Activated B cell treated with CpG ODN at 0.5 μM for 24 hours (primary cell): ENCODE results near the gene PNMA6A. TPM values are rescaled to one million over a fixed set of nuclear protein-coding genes. Genes with fewer than 3 reads are reported as not detected.
A peak's percentile ranks its signal among the peaks of the same experiment; 100 is the strongest.
"Not testable (repeated sequence)": the region's sequence is repeated elsewhere in the genome, so short reads cannot be mapped to it uniquely, and the experiment has no call there.

Experiments
- ATAC-seq: fragments of 200-7000 bp; cut with Tn5 transposase; one replicate; pipeline ENCODE4 v1.10.0; 2021; ENCODE audit warnings: low read depth, mild to moderate bottlenecking, moderate library complexity
- CTCF ChIA-PET: fragments of 350-600 bp; sonication (Branson Sonifier 250); formaldehyde crosslinking; loops from one replicate; lab custom pipeline; 2021; ENCODE audit warnings: antibody characterized with exemption; lab: Charles Lee
- POLR2A ChIA-PET: fragments of 350-600 bp; sonication (Branson Sonifier 250); formaldehyde crosslinking; loops from one replicate; lab custom pipeline; 2021; ENCODE audit warnings: antibody characterized with exemption; lab: Charles Lee
- DNase-seq: peaks from one replicate; pipeline ENCODE4 v3.0.0; 2022
- H3K27ac Mint-ChIP-seq: one replicate; pipeline ENCODE4 v1.8.0; 2020; ENCODE audit warnings: mixed read lengths
- H3K27me3 Mint-ChIP-seq: one replicate; pipeline ENCODE4 v1.8.0; 2021; ENCODE audit warnings: mixed read lengths
- H3K36me3 Mint-ChIP-seq: one replicate; pipeline ENCODE4 v1.8.0; 2021; ENCODE audit warnings: low read depth, mixed read lengths
- H3K4me1 Mint-ChIP-seq: one replicate; pipeline ENCODE4 v1.8.0; 2021; ENCODE audit warnings: mixed read lengths
- H3K4me3 Mint-ChIP-seq: one replicate; pipeline ENCODE4 v1.8.0; 2020; ENCODE audit warnings: mild to moderate bottlenecking, mixed read lengths
- H3K9me3 Mint-ChIP-seq: one replicate; pipeline ENCODE4 v1.8.0; 2020; ENCODE audit warnings: mixed read lengths
- intact Hi-C: fragments of 100-400 bp; cut with micrococcal nuclease; formaldehyde crosslinking; loops from one replicate; pipeline ENCODE4 v1.15.1; 2024
- total RNA-seq: library from RNA; stranded (reverse); gene quantifications from 2 replicates; pipeline ENCODE4 v1.2.3, GENCODE V29; 2022
- TF ChIP-seq, protein P1 (sequence below): fragments of 200-600 bp; IDR thresholded peaks from one replicate; pipeline ENCODE4 v1.8.0; 2022; ENCODE audit warnings: antibody characterized with exemption, mild to moderate bottlenecking

PNMA6A gene
- total RNA-seq = 0.38 and 0.44 TPM in 2 replicates

DNA sequence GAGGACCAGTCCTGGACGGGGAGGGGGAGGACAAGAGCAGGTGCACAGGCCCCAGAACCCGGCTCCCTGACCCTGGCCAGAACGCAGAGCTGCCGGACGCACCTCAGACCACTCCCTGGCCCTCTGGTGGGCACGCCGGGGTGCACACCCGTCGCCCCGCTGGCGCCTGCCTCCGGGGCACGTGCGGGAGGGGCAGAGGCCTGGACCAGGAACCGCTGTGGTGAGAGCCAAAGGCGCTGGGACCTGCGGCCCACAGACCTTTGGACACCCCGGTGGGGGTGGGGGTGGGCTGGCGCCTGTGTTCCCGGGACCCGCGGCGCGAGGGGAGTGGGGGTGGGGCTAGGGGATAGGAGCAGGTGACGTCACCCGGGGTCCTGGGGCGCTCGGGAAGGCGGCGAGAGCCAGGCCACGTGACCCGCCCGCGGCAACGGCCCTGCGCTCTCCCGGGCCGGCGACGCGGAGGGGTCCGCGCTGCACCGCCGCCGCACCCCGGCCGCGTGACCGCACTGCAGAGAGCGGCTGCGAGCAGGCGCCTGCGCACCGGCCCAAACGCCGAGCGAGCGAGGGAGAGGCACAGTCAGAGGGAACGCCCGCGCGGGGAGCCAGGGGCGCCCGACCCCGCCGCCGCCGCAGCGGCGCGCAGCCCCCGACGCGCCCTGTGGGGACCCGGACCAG is at the start of gene PNMA6A:
Gene PNMA6A (plus strand): TSS at position 546 of the 675 bp plus-strand sequence. CDS start 609 bp downstream, outside the sequence.
- H3K9me3 Mint-ChIP-seq, H3K4me1 Mint-ChIP-seq, POLR2A ChIA-PET, H3K27me3 Mint-ChIP-seq, DNase-seq, CTCF ChIA-PET, H3K27ac Mint-ChIP-seq, intact Hi-C loops, H3K36me3 Mint-ChIP-seq, H3K4me3 Mint-ChIP-seq: not testable (repeated sequence)
- peak; percentile 86 for ATAC-seq

DNA sequence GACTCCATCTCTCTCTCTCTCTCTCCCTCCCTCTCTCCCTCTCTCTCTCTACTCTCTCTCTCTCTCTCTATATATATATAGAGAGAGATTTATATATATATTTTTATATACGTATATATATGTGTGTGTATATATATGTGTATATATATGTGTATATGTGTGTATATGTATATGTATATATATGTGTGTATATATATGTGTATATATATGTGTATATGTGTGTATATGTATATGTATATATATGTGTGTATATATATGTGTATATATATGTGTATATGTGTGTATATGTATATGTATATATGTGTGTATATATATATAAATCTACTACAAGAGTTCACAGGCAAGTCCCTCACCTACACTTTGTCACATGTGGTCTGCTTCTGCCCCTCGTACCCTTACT is 45.8 kb upstream of the PNMA6A start:
- POLR2A ChIA-PET, H3K9me3 Mint-ChIP-seq, ATAC-seq, H3K36me3 Mint-ChIP-seq, intact Hi-C loops, DNase-seq, H3K4me1 Mint-ChIP-seq, H3K27ac Mint-ChIP-seq, CTCF ChIA-PET, H3K27me3 Mint-ChIP-seq, H3K4me3 Mint-ChIP-seq: not testable (repeated sequence)

DNA sequence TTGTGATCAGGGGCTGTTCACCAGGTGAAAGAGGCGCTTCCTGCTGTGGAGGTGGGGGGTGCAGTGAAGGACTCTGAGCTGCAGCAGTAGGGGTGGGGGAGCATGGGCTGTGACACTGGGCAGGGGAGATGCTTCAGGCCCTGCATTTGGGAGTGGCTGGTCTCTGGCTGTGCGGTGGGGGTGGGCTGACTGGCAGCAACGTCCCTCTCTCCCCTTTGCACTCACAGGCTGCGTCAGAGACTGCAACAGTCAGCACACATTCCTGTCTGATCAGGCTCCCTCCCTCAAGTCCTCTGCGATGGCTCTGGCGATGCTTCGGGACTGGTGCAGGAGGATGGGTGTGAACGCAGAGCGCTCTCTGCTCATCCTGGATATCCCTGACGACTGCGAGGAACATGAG is 43.8 kb upstream of the PNMA6A start:
- H3K27me3 Mint-ChIP-seq, POLR2A ChIA-PET, H3K36me3 Mint-ChIP-seq, H3K9me3 Mint-ChIP-seq, intact Hi-C loops, H3K4me3 Mint-ChIP-seq, ATAC-seq, H3K27ac Mint-ChIP-seq, DNase-seq, H3K4me1 Mint-ChIP-seq, CTCF ChIA-PET: not testable (repeated sequence)

DNA sequence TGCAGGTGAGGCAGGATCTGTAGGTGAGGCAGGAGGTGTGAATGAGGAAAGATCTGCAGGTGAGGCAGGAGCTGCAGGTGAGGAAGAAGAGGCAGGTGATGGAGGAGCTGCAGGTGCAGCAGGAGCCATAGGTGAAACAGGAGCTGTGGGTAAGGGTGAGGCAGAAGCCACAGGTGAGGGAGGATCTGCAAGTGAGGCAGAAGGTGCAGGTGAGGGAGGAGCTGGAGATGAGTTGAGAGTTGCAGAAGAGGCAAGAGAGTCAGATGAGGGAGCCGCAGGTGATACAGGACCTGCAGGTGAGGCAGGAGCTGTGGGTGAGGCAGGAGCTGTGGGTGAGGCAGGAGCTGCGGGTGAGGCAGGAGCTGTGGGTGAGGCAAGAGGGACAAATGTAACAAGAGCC is 43.1 kb upstream of the PNMA6A start:
- Mint-ChIP-seq H3K27me3 (no peaks in the 10 kb centered on the region), H3K27ac (no peak overlapping the region), H3K9me3 (no peaks in the 10 kb centered on the region), H3K4me1 (peaks cover 2% of the 10 kb centered on the region), H3K4me3 (no peak overlapping the region), H3K36me3 (no peaks in the 10 kb centered on the region)
- no peak for DNase-seq
- CTCF ChIA-PET = no interaction called here
- intact Hi-C loops = no loop called here
- POLR2A ChIA-PET = no interaction called here
- TF ChIP-seq, protein P1, sequence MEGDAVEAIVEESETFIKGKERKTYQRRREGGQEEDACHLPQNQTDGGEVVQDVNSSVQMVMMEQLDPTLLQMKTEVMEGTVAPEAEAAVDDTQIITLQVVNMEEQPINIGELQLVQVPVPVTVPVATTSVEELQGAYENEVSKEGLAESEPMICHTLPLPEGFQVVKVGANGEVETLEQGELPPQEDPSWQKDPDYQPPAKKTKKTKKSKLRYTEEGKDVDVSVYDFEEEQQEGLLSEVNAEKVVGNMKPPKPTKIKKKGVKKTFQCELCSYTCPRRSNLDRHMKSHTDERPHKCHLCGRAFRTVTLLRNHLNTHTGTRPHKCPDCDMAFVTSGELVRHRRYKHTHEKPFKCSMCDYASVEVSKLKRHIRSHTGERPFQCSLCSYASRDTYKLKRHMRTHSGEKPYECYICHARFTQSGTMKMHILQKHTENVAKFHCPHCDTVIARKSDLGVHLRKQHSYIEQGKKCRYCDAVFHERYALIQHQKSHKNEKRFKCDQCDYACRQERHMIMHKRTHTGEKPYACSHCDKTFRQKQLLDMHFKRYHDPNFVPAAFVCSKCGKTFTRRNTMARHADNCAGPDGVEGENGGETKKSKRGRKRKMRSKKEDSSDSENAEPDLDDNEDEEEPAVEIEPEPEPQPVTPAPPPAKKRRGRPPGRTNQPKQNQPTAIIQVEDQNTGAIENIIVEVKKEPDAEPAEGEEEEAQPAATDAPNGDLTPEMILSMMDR = no peak
- ATAC-seq = no peak

DNA sequence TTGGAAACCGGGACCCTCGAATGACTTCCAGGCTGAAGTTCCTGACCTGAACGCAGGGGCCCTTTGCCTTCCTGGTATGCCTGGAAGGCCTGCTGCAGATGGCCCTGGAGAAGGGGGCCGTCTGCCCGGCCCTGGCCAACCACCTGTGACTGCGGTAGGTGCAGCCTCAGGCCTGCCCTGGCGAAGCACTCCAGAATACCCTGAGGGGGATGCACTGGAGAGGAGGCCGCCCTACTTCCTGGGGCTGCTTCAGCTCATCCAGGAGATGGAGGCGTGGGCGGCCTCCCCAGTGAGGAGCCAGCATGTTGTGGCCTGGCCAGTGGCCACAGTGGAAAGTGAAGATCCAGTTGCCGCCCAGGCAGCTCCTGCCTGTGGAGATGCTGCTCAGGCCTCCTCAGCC is 42.4 kb upstream of the PNMA6A start:
- Mint-ChIP-seq H3K27me3 (no peaks in the 10 kb centered on the region), H3K27ac (no peak overlapping the region), H3K4me1 (peaks cover 2% of the 10 kb centered on the region), H3K36me3 (no peaks in the 10 kb centered on the region), H3K9me3 (no peaks in the 10 kb centered on the region), H3K4me3 (no peak overlapping the region)
- TF ChIP-seq, protein P1 = no peak
- CTCF ChIA-PET = no interaction called here
- POLR2A ChIA-PET = no interaction called here
- ATAC-seq = no peak
- DNase-seq = no peak
- intact Hi-C loops = loop anchor here (5.0 kb wide), 1 partner anchor 88 kb away; no protein-coding TSS in a partner anchor

DNA sequence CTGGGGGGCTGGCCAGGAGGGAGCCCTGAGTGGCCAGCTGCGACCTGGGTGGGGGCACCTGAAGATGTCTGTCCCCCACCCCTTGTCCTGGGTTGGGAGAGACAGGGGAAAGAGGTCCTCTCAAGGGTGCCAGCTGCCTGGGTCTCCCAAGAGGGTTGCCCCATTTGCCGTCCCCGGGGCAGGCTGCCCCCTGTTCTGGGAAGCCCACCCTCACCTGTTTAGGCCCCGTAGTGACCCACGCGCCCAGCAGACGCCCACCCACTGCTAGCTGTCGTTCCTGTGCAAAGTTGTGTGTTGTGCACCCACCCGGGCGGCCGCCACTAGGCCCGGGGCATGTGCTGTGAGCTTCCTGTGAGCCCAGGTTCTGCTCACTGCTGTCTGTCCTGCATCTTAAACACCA is 41.5 kb upstream of the PNMA6A start:
- no peak overlapping the region for H3K27ac Mint-ChIP-seq
- H3K4me1 Mint-ChIP-seq = peaks cover 2% of the 10 kb centered on the region
- intact Hi-C loops = loop anchor here (5.0 kb wide), 1 partner anchor 88 kb away; no protein-coding TSS in a partner anchor
- H3K36me3 Mint-ChIP-seq = no peaks in the 10 kb centered on the region
- H3K27me3 Mint-ChIP-seq = no peaks in the 10 kb centered on the region
- ChIA-PET CTCF (interaction anchor here (0.7 kb wide), 1 partner anchor 509 kb away, joined by 3 read pairs; no protein-coding TSS in a partner anchor), POLR2A (no interaction called here)
- DNase-seq (no peak), ATAC-seq (no peak)
- H3K4me3 Mint-ChIP-seq = no peak overlapping the region
- no peaks in the 10 kb centered on the region for H3K9me3 Mint-ChIP-seq
- TF ChIP-seq, protein P1 = no peak
